Kidney epithelial cell (primary cell): Measurements from ENCODE around the gene ZSWIM6. TPM values are rescaled to one million over a fixed set of nuclear protein-coding genes. Genes with fewer than 3 reads are reported as not detected.

Experiments
- DNase-seq: peaks from one replicate; pipeline ENCODE4 v3.0.0-alpha.2; 2010; ENCODE audit warnings: low read depth
- H3K27me3 ChIP-seq: 2 replicates; pipeline ENCODE4 v1.6.0; 2011; ENCODE audit warnings: low read length; ENCODE audit not compliant: control insufficient read depth, insufficient read depth
- H3K36me3 ChIP-seq: 2 replicates; pipeline ENCODE4 v1.5.1; 2011; ENCODE audit warnings: low read length; ENCODE audit not compliant: control insufficient read depth, insufficient read depth
- H3K4me3 ChIP-seq: 2 replicates; pipeline ENCODE4 v1.5.1; 2011; ENCODE audit warnings: low read depth, mild to moderate bottlenecking, control low read depth, low read length
- total RNA-seq: library from RNA; depleted of rRNA; stranded (reverse); fragments of >200 nt; gene quantifications from 2 replicates; pipeline ENCODE4 v1.2.3, GENCODE V29; 2015
- TF ChIP-seq, protein P1 (sequence below): IDR thresholded peaks from 2 replicates; pipeline ENCODE4 v1.5.1; 2011; ENCODE audit warnings: mild to moderate bottlenecking, moderate library complexity, low read length, control low read depth, inconsistent platforms; ENCODE audit not compliant: insufficient read depth, poor library complexity, severe bottlenecking

ZSWIM6 gene
- total RNA-seq, 1 donor from 2014 or later: 18.5 TPM

DNA sequence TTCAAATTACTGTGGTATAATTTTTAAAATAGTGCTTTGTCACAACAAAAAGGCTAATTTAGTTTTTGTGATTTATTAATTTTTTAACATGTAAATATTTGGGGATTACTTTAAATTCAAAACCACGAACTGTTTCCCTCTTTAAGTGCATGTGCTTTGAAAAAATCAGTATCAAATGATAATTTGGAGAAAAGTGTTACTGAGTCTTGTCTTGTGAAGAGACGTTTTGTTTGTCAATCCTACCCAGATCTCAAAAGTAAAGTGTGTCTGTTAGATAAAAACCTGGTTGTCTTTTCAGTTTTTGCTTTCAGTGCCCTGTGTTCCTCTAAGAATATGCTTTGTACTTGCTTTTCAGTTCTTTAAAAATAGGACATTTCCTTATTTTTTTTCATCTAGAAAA, 7.7 kb downstream of the ZSWIM6 start:
- TF ChIP-seq, protein P1, sequence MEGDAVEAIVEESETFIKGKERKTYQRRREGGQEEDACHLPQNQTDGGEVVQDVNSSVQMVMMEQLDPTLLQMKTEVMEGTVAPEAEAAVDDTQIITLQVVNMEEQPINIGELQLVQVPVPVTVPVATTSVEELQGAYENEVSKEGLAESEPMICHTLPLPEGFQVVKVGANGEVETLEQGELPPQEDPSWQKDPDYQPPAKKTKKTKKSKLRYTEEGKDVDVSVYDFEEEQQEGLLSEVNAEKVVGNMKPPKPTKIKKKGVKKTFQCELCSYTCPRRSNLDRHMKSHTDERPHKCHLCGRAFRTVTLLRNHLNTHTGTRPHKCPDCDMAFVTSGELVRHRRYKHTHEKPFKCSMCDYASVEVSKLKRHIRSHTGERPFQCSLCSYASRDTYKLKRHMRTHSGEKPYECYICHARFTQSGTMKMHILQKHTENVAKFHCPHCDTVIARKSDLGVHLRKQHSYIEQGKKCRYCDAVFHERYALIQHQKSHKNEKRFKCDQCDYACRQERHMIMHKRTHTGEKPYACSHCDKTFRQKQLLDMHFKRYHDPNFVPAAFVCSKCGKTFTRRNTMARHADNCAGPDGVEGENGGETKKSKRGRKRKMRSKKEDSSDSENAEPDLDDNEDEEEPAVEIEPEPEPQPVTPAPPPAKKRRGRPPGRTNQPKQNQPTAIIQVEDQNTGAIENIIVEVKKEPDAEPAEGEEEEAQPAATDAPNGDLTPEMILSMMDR: no peak
- H3K4me3 ChIP-seq: no peak overlapping the region
- H3K27me3 ChIP-seq: no peaks in the 10 kb centered on the region
- no peak for DNase-seq
- H3K36me3 ChIP-seq: no peaks in the 10 kb centered on the region

GRCh38 chr5:61340775-61341361, 8.8 kb downstream of the ZSWIM6 start:
- Histone ChIP-seq H3K4me3 (no peak overlapping the region), H3K27me3 (no peaks in the 10 kb centered on the region), H3K36me3 (no peaks in the 10 kb centered on the region)
- TF ChIP-seq, protein P1: no peak
- no peak for DNase-seq

DNA sequence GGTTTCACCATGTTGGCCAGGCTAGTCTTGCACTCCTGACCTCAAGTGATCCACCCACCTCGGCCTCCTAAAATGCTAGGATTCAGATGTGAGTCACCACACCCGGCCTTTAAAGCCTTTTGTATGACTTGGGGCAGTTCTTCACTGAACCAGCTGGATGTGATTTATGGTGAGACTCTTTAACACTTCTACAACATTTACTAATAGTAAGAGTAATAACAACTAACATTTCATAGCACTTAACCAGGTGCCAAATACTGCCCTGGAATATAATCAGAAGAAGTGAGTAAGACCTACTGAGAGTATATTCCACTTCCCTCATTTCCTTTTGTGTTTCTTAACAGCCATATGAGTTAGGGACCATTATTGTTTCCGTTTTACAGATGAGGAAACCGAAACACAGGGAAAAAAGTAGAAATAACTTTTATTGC, 10.0 kb downstream of the ZSWIM6 start:
- no peaks in the 10 kb centered on the region for H3K36me3 ChIP-seq
- no peaks in the 10 kb centered on the region for H3K27me3 ChIP-seq
- TF ChIP-seq, protein P1: no peak
- H3K4me3 ChIP-seq: no peak overlapping the region
- DNase-seq: no peak

- Histone ChIP-seq H3K27me3 (no peaks in the 10 kb centered on the region), H3K4me3 (no peak overlapping the region), H3K36me3 (no peaks in the 10 kb centered on the region)
- DNase-seq: no peak
- TF ChIP-seq, protein P1: no peak
Measured at GRCh38 chr5:61344187-61344944, 12.3 kb downstream of the ZSWIM6 start.

DNA sequence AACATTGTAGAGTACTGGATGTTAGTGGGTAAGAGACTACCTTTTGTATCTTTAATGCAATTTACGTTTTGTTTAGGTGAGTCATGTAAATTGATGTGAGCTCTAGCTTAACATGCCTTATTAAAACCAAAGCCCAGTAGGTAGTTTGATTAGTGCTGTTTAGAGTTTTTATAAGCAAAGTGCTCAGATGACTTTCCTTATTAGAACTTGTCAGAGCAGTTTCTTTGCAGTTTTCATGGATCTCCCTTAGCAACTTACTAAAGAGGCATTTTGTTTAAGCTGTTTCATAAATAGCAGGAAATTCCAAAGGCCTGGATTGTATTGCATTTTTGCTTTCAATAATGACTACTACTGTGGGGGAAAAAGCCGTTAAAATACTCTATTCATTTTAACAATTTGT, 14.5 kb downstream of the ZSWIM6 start:
- TF ChIP-seq, protein P1: no peak
- Histone ChIP-seq H3K4me3 (no peak overlapping the region), H3K27me3 (no peaks in the 10 kb centered on the region), H3K36me3 (no peaks in the 10 kb centered on the region)
- no peak for DNase-seq
